HL-60/S4 (cell line): ENCODE results near the gene BMP10.

ENCODE experiments used
- in situ Hi-C: fragments of 300-500 bp; cut with MboI; formaldehyde crosslinking; loops from 2 replicates; pipeline ENCODE4 v1.14.3; 2022; ENCODE audit warnings: low sequenced_read_pairs

BMP10 gene

GRCh38 chr2:68854476-68854875 lies 16.7 kb downstream of the BMP10 start:
- in situ Hi-C loops = no loop called here

- in situ Hi-C loops = no loop called here
Observed at GRCh38 chr2:68853915-68854314, 17.3 kb downstream of the BMP10 start.

- in situ Hi-C loops = no loop called here
Observed at GRCh38 chr2:68853035-68853434, 18.2 kb downstream of the BMP10 start.

- in situ Hi-C loops = no loop called here
Observed at GRCh38 chr2:68850524-68850923, 20.7 kb downstream of the BMP10 start.

GRCh38 chr2:68849579-68850030 lies 21.6 kb downstream of the BMP10 start:
- in situ Hi-C loops = no loop called here

GRCh38 chr2:68847751-68848150 lies 23.4 kb downstream of the BMP10 start:
- in situ Hi-C loops = no loop called here

GRCh38 chr2:68846091-68846490 lies 25.1 kb downstream of the BMP10 start:
- in situ Hi-C loops = no loop called here

GRCh38 chr2:68845043-68845442 lies 26.2 kb downstream of the BMP10 start:
- in situ Hi-C loops = no loop called here

GRCh38 chr2:68839260-68839833 lies 31.9 kb downstream of the BMP10 start:
- in situ Hi-C loops = loop anchor here (10.0 kb wide), 1 partner anchor 95 kb away; no protein-coding TSS in a partner anchor

GRCh38 chr2:68838641-68839040 lies 32.6 kb downstream of the BMP10 start:
- in situ Hi-C loops = loop anchor here (10.0 kb wide), 1 partner anchor 94 kb away; no protein-coding TSS in a partner anchor

GRCh38 chr2:68837861-68838341 lies 33.3 kb downstream of the BMP10 start:
- in situ Hi-C loops = loop anchor here (10.0 kb wide), 1 partner anchor 93 kb away; no protein-coding TSS in a partner anchor

- in situ Hi-C loops = loop anchor here (10.0 kb wide), 1 partner anchor 93 kb away; no protein-coding TSS in a partner anchor
Observed at GRCh38 chr2:68837164-68837860, 33.9 kb downstream of the BMP10 start.

- in situ Hi-C loops = loop anchor here (10.0 kb wide), 1 partner anchor 91 kb away; no protein-coding TSS in a partner anchor
Observed at GRCh38 chr2:68835621-68836020, 35.6 kb downstream of the BMP10 start.

GRCh38 chr2:68834737-68835376 lies 36.3 kb downstream of the BMP10 start:
- in situ Hi-C loops = loop anchor here (10.0 kb wide), 1 partner anchor 90 kb away; no protein-coding TSS in a partner anchor

- in situ Hi-C loops = loop anchor here (10.0 kb wide), 1 partner anchor 88 kb away; no protein-coding TSS in a partner anchor
Observed at GRCh38 chr2:68833162-68833561, 38.0 kb downstream of the BMP10 start.

GRCh38 chr2:68832233-68832869 lies 38.8 kb downstream of the BMP10 start:
- in situ Hi-C loops = loop anchor here (10.0 kb wide), 1 partner anchor 88 kb away; no protein-coding TSS in a partner anchor

GRCh38 chr2:68831686-68832232 lies 39.4 kb downstream of the BMP10 start:
- in situ Hi-C loops = loop anchor here (10.0 kb wide), 1 partner anchor 87 kb away; no protein-coding TSS in a partner anchor

- in situ Hi-C loops = loop anchor here (10.0 kb wide), 1 partner anchor 85 kb away; no protein-coding TSS in a partner anchor
Observed at GRCh38 chr2:68829749-68830148, 41.4 kb downstream of the BMP10 start.

GRCh38 chr2:68828887-68829708 lies 42.1 kb downstream of the BMP10 start:
- in situ Hi-C loops = no loop called here

- in situ Hi-C loops = no loop called here
Observed at GRCh38 chr2:68827666-68828065, 43.5 kb downstream of the BMP10 start.
